LNCAP (cell line): ENCODE results near the gene BNIP5.

ENCODE experiments used
- CTCF ChIP-seq: fragments of 450-650 bp; IDR thresholded peaks from 2 replicates; pipeline ENCODE4 v1.5.1; 2017; ENCODE audit warnings: mild to moderate bottlenecking

Gene BNIP5, protein sequence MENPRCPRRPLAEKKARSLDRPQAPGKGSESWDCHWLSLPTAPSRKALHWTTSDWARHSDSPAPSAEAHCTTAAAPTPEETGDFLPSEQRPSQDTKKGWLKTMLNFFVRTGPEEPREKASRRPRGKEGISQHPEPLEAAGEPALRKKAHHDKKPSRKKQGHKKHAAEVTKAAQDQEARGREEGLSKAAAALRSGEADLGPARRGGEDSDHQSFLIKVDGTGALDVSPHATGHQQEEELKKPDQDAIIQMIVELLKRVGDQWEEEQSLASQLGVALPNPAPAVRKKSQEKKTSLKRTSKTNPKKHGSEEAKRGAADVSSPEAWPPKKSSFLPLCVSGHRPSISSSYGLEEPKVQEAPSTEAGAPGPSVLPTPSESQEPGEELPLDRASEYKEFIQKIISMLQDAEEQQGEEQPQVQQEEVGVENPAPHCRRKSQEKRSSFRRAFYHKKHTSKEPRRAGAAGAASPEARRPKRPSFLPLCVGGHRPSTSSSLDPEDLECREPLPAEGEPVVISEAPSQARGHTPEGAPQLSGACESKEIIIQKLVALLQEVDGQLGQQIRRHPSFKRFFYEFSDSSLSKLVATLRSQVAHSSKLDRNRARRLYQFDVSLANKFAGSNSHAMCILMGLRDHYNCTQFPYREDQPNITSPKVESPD

DNA sequence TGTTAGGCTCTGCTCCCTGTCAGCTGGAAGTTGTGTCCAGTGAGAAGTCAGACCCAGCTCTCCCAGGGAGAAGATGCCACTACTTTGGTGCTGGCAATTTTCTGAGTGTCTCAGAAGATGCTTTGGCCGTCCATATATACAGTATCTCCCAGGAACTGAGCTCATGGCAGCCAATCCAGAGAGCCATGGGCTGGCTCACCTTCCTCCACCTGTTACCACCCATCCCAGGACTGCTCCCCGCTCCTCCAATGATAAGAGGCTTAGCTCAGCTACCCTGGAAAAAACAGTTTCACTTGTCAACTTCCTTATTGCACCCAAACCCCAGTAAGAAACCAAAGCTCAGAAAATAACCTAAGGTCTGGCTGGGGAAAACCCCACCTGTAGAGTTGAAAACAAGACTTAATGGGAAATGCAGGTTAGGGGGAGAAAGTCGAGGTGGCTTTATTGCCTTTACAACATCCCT lies at the start of gene BNIP5:
BNIP5 (minus strand) TSS at position 110 of the 463 bp plus-strand sequence. CDS start 6,198 bp downstream, outside the sequence.
- no peak for TF ChIP-seq CTCF

DNA sequence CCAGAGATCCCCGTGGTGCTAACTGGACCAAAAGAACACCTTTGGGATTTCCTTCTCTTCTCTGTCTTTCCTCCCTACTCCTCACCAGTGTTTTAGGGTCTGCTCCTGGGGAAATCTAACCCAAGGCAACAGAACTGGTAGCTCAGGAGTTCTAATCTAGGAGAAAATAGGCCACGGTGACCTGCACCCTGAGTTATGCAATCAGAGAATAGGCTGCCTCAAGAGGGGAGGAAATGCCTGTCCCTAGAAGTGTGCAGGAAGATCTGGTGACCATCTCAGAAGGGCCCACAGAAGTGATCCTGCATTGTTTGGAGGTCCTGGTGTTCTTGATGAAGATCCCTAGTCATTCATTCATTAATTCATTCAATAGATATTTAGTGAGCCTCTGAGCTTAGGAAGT lies 47.4 kb upstream of the BNIP5 start:
- TF ChIP-seq CTCF, result no peak

DNA sequence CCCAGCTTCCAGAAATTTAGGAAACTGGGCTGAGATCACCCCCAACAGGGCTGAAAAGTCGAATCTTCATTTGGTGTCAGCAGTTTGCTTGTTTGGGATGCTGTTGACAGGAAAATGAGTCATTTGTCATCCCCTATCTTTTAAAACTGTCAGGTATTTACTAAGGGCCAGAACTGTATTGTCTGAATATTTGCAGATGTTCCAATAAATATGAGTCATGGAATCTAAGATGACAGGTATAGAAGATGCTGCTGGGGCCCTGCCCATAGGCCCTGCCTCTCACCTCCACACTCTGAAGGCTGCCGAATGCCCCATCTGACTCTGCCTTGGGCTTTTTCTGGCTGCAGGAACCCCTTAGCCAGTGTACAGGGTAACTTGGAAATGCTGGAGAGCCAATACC lies 46.9 kb upstream of the BNIP5 start:
- TF ChIP-seq CTCF, result no peak

- no peak for TF ChIP-seq CTCF
Measured at GRCh38 chr6:36382976-36383375, 46.3 kb upstream of the BNIP5 start.

DNA sequence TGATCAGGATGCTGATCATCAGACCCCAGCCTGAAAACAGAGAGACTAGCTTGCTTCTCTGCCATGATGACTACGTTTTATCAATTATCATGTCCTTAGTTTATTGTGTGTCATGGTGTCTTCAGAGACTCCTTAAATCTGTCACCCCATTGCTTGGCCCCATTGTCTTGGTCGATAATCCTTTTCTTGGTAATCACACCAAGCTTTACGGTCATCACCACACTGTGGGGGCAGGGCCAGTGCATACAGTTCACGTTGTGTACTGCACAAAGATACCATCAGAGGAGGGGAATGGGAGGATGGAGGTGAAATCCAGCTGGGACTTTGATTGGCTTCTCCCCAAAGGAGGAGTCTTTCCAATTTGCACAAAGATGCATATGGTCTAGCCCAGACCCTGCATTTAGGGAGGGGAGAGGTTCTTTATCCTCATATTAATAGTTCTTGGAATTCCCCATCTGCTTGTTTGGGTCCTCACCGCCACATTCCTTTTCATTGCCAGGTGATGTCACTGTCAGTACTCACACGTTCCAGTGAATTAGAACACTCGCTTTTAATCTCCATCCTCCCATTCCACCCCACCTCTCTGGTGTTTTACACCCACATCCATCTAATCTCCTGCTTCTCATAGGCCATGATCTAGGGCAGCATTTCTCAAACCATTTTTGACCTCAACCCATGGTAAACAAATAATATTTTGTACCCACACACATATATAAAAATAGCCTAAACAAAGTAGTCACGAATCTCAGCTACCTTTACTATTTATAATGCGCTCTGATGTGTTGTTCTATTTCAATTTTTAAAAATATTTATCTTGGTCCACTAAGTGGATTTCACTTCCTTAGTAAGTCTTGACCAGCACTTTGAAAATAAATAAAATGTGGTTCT lies 45.1 kb upstream of the BNIP5 start:
- TF ChIP-seq CTCF, result no peak

- no peak for TF ChIP-seq CTCF
Measured at GRCh38 chr6:36380166-36380565, 43.5 kb upstream of the BNIP5 start.

DNA sequence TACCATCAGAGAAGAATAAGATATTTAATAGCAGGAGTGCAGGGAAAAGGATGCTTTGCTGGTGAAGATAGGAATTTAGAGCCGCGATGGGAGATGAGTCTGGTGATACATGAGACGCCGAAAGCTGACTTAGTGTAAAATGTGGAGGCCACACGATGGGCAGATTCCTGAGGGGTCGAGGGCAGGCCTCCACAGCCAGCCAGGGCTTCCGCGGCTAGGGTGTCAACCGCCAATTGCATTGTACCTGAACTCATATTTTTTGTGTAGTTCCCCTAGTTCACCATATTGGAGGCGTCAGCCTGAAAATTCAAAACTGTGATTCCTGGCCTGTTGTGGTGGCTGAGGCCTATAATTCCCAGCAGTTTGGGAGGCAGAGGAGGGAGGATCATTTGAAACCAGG lies 42.2 kb upstream of the BNIP5 start:
- TF ChIP-seq CTCF, result no peak
